Liver (tissue), 9 donors: ENCODE measurements around the gene PUSL1. TPM values are rescaled to one million over a fixed set of nuclear protein-coding genes. Genes with fewer than 3 reads are reported as not detected.

Experiments used
- DNase-seq: peaks from one replicate; pipeline ENCODE4 v3.0.0-alpha.2; 2017; ENCODE audit warnings: low spot score
- H3K27ac ChIP-seq, 2 donors: one replicate each; pipeline ENCODE4 v1.7.0; 2013; ENCODE audit warnings: inconsistent platforms in 2 of 2, low read length in 2 of 2, control low read depth in 1 of 2, low read depth in 1 of 2, mild to moderate bottlenecking in 1 of 2
- H3K27me3 ChIP-seq, 4 donors: one replicate each; pipeline versions ENCODE4 v1.6.1 to v1.7.0; 2013; ENCODE audit warnings: low read length in 3 of 4, inconsistent platforms in 1 of 4, mild to moderate bottlenecking in 1 of 4, moderate library complexity in 1 of 4; ENCODE audit not compliant: control insufficient read depth in 4 of 4, insufficient read depth in 4 of 4
- H3K36me3 ChIP-seq, 4 donors: one replicate each; pipeline versions ENCODE4 v1.6.1 to v1.7.0; 2013; ENCODE audit warnings: low read length in 3 of 4, mild to moderate bottlenecking in 3 of 4, low read depth in 1 of 4, moderate library complexity in 1 of 4; ENCODE audit not compliant: control insufficient read depth in 4 of 4, insufficient read depth in 3 of 4
- H3K4me1 ChIP-seq, 4 donors: one replicate each; pipeline versions ENCODE4 v1.6.1 to v1.7.0; 2013; ENCODE audit warnings: low read length in 3 of 4, mild to moderate bottlenecking in 3 of 4, moderate library complexity in 1 of 4; ENCODE audit not compliant: control insufficient read depth in 4 of 4, insufficient read depth in 4 of 4
- H3K4me3 ChIP-seq, 3 donors: one replicate each; pipeline versions ENCODE4 v1.6.1 to v1.7.0; 2013; ENCODE audit warnings: low read length in 3 of 3, control low read depth in 1 of 3, low read depth in 1 of 3, mild to moderate bottlenecking in 1 of 3
- H3K9ac ChIP-seq, 2 donors: one replicate each; pipeline ENCODE4 v1.7.0; 2013; ENCODE audit warnings: low read length in 2 of 2, mild to moderate bottlenecking in 2 of 2, moderate library complexity in 2 of 2, control low read depth in 1 of 2, low read depth in 1 of 2
- H3K9me3 ChIP-seq, 4 donors: one replicate each; pipeline versions ENCODE4 v1.6.1 to v1.7.0; 2013; ENCODE audit warnings: low read length in 3 of 4; ENCODE audit not compliant: control insufficient read depth in 4 of 4
- ATF3 ChIP-seq: IDR thresholded peaks from 2 replicates; pipeline ENCODE4 v1.6.1; 2016; ENCODE audit warnings: antibody characterized with exemption
- EGR1 ChIP-seq, 2 donors: IDR thresholded peaks; 2 replicates each; pipeline ENCODE4 v1.6.1; 2016 to 2018; ENCODE audit warnings: antibody characterized with exemption in 2 of 2, low read depth in 2 of 2
- FOXA1 ChIP-seq: IDR thresholded peaks from 2 replicates; pipeline ENCODE4 v1.6.1; 2016; ENCODE audit warnings: antibody characterized with exemption
- FOXA2 ChIP-seq: IDR thresholded peaks from 2 replicates; pipeline ENCODE4 v1.6.1; 2016; ENCODE audit warnings: antibody characterized with exemption
- GABPA ChIP-seq, 2 donors: IDR thresholded peaks in 1 of 2; conservative IDR thresholded peaks in 1 of 2; 2 replicates each; pipeline ENCODE4 v1.6.1; 2016; ENCODE audit warnings: antibody characterized with exemption in 2 of 2, mild to moderate bottlenecking in 1 of 2, moderate library complexity in 1 of 2
- HNF4A ChIP-seq, 2 donors: conservative IDR thresholded peaks; 2 replicates each; pipeline ENCODE4 v1.6.1; 2016; ENCODE audit warnings: antibody characterized with exemption in 2 of 2, mild to moderate bottlenecking in 2 of 2
- HNF4G ChIP-seq: IDR thresholded peaks from 2 replicates; pipeline ENCODE4 v1.6.1; 2016; ENCODE audit warnings: antibody characterized with exemption
- JUND ChIP-seq, 2 donors: IDR thresholded peaks; 2 replicates each; pipeline ENCODE4 v1.6.1; 2016; ENCODE audit warnings: antibody characterized with exemption in 2 of 2
- MAX ChIP-seq: IDR thresholded peaks from 2 replicates; pipeline ENCODE4 v1.6.1; 2016; ENCODE audit warnings: antibody characterized with exemption
- NR2F2 ChIP-seq: IDR thresholded peaks from 2 replicates; pipeline ENCODE4 v1.6.1; 2016; ENCODE audit warnings: antibody characterized with exemption
- RAD21 ChIP-seq, 2 donors: IDR thresholded peaks; 2 replicates each; pipeline ENCODE4 v1.6.1; 2016; ENCODE audit warnings: antibody characterized with exemption in 2 of 2, mild to moderate bottlenecking in 2 of 2
- REST ChIP-seq: IDR thresholded peaks from 2 replicates; pipeline ENCODE4 v1.6.1; 2016; ENCODE audit warnings: antibody characterized with exemption, mild to moderate bottlenecking
- RXRA ChIP-seq, 2 donors: IDR thresholded peaks; 2 replicates each; pipeline ENCODE4 v1.6.1; 2017 to 2018; ENCODE audit warnings: antibody characterized with exemption in 2 of 2, mild to moderate bottlenecking in 1 of 2
- SP1 ChIP-seq: IDR thresholded peaks from 2 replicates; pipeline ENCODE4 v1.6.1; 2018; ENCODE audit warnings: antibody characterized with exemption, mild to moderate bottlenecking
- TAF1 ChIP-seq: conservative IDR thresholded peaks from 2 replicates; pipeline ENCODE4 v1.6.1; 2016; ENCODE audit warnings: antibody characterized with exemption, mild to moderate bottlenecking
- YY1 ChIP-seq: IDR thresholded peaks from 2 replicates; pipeline ENCODE4 v1.6.1; 2016; ENCODE audit warnings: antibody characterized with exemption, mild to moderate bottlenecking
- ZBTB33 ChIP-seq: IDR thresholded peaks from 2 replicates; pipeline ENCODE4 v1.6.1; 2016; ENCODE audit warnings: antibody characterized with exemption
- WGBS: extraction: QIAGEN DNeasy Blood & Tissue Kit; methylation state at CpG from one replicate; pipeline ENCODE4 v1.1.7; 2013; 5-methylcytosine and 5-hydroxymethylcytosine counted together
- polyA plus RNA-seq, 2 donors: library from polyadenylated mRNA; stranded (reverse) in 1 of 2; unstranded in 1 of 2; fragments of 200-250 nt in 1 of 2; fragments of >200 nt in 1 of 2; fragmentation: Nextera tagmentation in 1 of 2; extraction: Ambion mirVana in 1 of 2; gene quantifications; one replicate each; pipeline versions ENCODE4 v1.2.1 to v1.2.3, GENCODE V29; 2013 to 2015
- total RNA-seq, 2 donors: library from RNA; depleted of rRNA; stranded (reverse); fragments of >200 nt; gene quantifications; one replicate each; pipeline ENCODE4 v1.2.3, GENCODE V29; 2014
- donor health status: healthy.
- donor health status: healthy.
- donor health status: healthy.
- donor health status: healthy.
- donor health status: healthy.

PUSL1 gene
- total and polyA plus RNA-seq, 4 donors: 9.3 to 14.9 (median 10.3) TPM

GRCh38 chr1:1336931-1337792 lies 28.8 kb downstream of the PUSL1 start:
- WGBS: 96% methylated on average over 32 of the region's 32 CpGs
- TF ChIP-seq ATF3: no peak
- TF ChIP-seq TAF1: no peak
- TF ChIP-seq NR2F2: no peak
- TF ChIP-seq YY1: no peak
- no peak for TF ChIP-seq FOXA2
- TF ChIP-seq RAD21 (IDR thresholded peaks at IDR 0.05): no peak
- no peak for TF ChIP-seq MAX
- no peak for TF ChIP-seq HNF4A (conservative IDR thresholded peaks at IDR 0.05)
- TF ChIP-seq HNF4G: no peak
- no peak for TF ChIP-seq EGR1 (IDR thresholded peaks at IDR 0.05; ENCODE audit: low read depth in 2 of 2)
- no peak for TF ChIP-seq GABPA (IDR thresholded peaks at IDR 0.05 in 1 of 2, conservative IDR thresholded peaks at IDR 0.05 in 1 of 2)
- TF ChIP-seq REST: no peak
- TF ChIP-seq JUND (IDR thresholded peaks at IDR 0.05): no peak
- no peak for TF ChIP-seq FOXA1
- TF ChIP-seq ZBTB33: no peak
- TF ChIP-seq SP1: no peak
- Histone ChIP-seq H3K9me3 (no peaks in the 10 kb centered on the region), H3K9ac (no peak overlapping the region), H3K4me3 (no peak overlapping the region), H3K36me3 (peaks cover 0 to 31% (median 15%) of the 10 kb centered on the region in 4 donors), H3K4me1 (peaks cover 5 to 17% (median 11%) of the 10 kb centered on the region in 4 donors), H3K27me3 (no peaks in the 10 kb centered on the region), H3K27ac (no peak overlapping the region)
- no peak for DNase-seq

GRCh38 chr1:1337793-1338147 lies 29.4 kb downstream of the PUSL1 start:
- Histone ChIP-seq H3K9ac (no peak overlapping the region), H3K36me3 (peaks cover 0 to 31% (median 15%) of the 10 kb centered on the region in 4 donors), H3K9me3 (no peaks in the 10 kb centered on the region), H3K27me3 (no peaks in the 10 kb centered on the region), H3K4me3 (no peak overlapping the region), H3K27ac (no peak overlapping the region), H3K4me1 (peaks cover 0 to 11% (median 7%) of the 10 kb centered on the region in 4 donors)
- no peak for DNase-seq
- WGBS: 82% methylated on average over 18 of the region's 18 CpGs
- TF ChIP-seq RXRA (IDR thresholded peaks at IDR 0.05) (no peak), RAD21 (IDR thresholded peaks at IDR 0.05) (no peak), SP1 (no peak), REST (no peak), NR2F2 (no peak), ZBTB33 (no peak), JUND (IDR thresholded peaks at IDR 0.05) (no peak), HNF4G (no peak), FOXA2 (no peak), EGR1 (IDR thresholded peaks at IDR 0.05; ENCODE audit: low read depth in 2 of 2) (no peak), YY1 (no peak), GABPA (IDR thresholded peaks at IDR 0.05 in 1 of 2, conservative IDR thresholded peaks at IDR 0.05 in 1 of 2) (no peak)
